ENCODE data around the gene HSPG2.

HSPG2 gene

GRCh38 chr1:21896026-21896425, 41.1 kb downstream of the HSPG2 start:
- H3K9me3 ChIP-seq (ENCODE audit: control insufficient read depth, low read length): no peaks in the 10 kb centered on the region
- H3K79me2 ChIP-seq: no peaks in the 10 kb centered on the region
- no peak overlapping the region for H3K4me2 ChIP-seq (ENCODE audit: low read length)
- no peak overlapping the region for H3K27ac ChIP-seq
- H2AFZ ChIP-seq: no peak overlapping the region
- H3K4me1 ChIP-seq: peaks cover 4% of the 10 kb centered on the region
- H3K27me3 ChIP-seq (ENCODE audit: control insufficient read depth, insufficient read depth, low read length): no peaks in the 10 kb centered on the region
- TF ChIP-seq, protein P1, sequence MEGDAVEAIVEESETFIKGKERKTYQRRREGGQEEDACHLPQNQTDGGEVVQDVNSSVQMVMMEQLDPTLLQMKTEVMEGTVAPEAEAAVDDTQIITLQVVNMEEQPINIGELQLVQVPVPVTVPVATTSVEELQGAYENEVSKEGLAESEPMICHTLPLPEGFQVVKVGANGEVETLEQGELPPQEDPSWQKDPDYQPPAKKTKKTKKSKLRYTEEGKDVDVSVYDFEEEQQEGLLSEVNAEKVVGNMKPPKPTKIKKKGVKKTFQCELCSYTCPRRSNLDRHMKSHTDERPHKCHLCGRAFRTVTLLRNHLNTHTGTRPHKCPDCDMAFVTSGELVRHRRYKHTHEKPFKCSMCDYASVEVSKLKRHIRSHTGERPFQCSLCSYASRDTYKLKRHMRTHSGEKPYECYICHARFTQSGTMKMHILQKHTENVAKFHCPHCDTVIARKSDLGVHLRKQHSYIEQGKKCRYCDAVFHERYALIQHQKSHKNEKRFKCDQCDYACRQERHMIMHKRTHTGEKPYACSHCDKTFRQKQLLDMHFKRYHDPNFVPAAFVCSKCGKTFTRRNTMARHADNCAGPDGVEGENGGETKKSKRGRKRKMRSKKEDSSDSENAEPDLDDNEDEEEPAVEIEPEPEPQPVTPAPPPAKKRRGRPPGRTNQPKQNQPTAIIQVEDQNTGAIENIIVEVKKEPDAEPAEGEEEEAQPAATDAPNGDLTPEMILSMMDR (IDR thresholded peaks at IDR 0.05): no peak
- H3K36me3 ChIP-seq (ENCODE audit: control insufficient read depth, insufficient read depth, low read length): no peaks in the 10 kb centered on the region
- no peak overlapping the region for H3K9ac ChIP-seq
- H3K4me3 ChIP-seq (ENCODE audit: low read depth, low read length): no peak overlapping the region

GRCh38 chr1:21894034-21894881, 42.9 kb downstream of the HSPG2 start:
- H3K9ac ChIP-seq: no peak overlapping the region

GRCh38 chr1:21893046-21893805, 43.9 kb downstream of the HSPG2 start:
- Histone ChIP-seq H3K4me2 (ENCODE audit: low read length) (no peak overlapping the region), H3K79me2 (no peaks in the 10 kb centered on the region), H3K36me3 (ENCODE audit: control insufficient read depth, insufficient read depth, low read length) (no peaks in the 10 kb centered on the region), H3K27me3 (ENCODE audit: control insufficient read depth, insufficient read depth, low read length) (no peaks in the 10 kb centered on the region), H3K4me1 (peaks cover 4% of the 10 kb centered on the region), H2AFZ (no peak overlapping the region), H3K9me3 (ENCODE audit: control insufficient read depth, low read length) (no peaks in the 10 kb centered on the region), H3K9ac (no peak overlapping the region), H3K27ac (no peak overlapping the region), H3K4me3 (ENCODE audit: low read depth, low read length) (no peak overlapping the region)
- TF ChIP-seq, protein P1 (IDR thresholded peaks at IDR 0.05): no peak

More at GRCh38 chr1:21894034-21894881, 42.9 kb downstream of the HSPG2 start:
- Histone ChIP-seq H3K79me2 (no peaks in the 10 kb centered on the region), H3K27me3 (ENCODE audit: control insufficient read depth, insufficient read depth, low read length) (no peaks in the 10 kb centered on the region), H3K36me3 (ENCODE audit: control insufficient read depth, insufficient read depth, low read length) (no peaks in the 10 kb centered on the region), H2AFZ (no peak overlapping the region), H3K4me2 (ENCODE audit: low read length) (no peak overlapping the region), H3K9me3 (ENCODE audit: control insufficient read depth, low read length) (no peaks in the 10 kb centered on the region), H3K4me3 (ENCODE audit: low read depth, low read length) (no peak overlapping the region), H3K27ac (no peak overlapping the region), H3K4me1 (peaks cover 4% of the 10 kb centered on the region)
- TF ChIP-seq, protein P1 (IDR thresholded peaks at IDR 0.05): no peak

- H3K27ac ChIP-seq: no peak overlapping the region
- no peaks in the 10 kb centered on the region for H3K79me2 ChIP-seq
- no peak overlapping the region for H2AFZ ChIP-seq
- no peak overlapping the region for H3K4me3 ChIP-seq (ENCODE audit: low read depth, low read length)
- H3K4me1 ChIP-seq: peaks cover under 1% of the 10 kb centered on the region
- H3K9me3 ChIP-seq (ENCODE audit: control insufficient read depth, low read length): no peaks in the 10 kb centered on the region
- no peaks in the 10 kb centered on the region for H3K27me3 ChIP-seq (ENCODE audit: control insufficient read depth, insufficient read depth, low read length)
- H3K4me2 ChIP-seq (ENCODE audit: low read length): no peak overlapping the region
- no peaks in the 10 kb centered on the region for H3K36me3 ChIP-seq (ENCODE audit: control insufficient read depth, insufficient read depth, low read length)
- H3K9ac ChIP-seq: no peak overlapping the region
- TF ChIP-seq, protein P1 (IDR thresholded peaks at IDR 0.05): no peak
These were observed 45.3 kb downstream of the HSPG2 start for GRCh38 chr1:21891621-21892479.
